GM13976 (cell line): ENCODE results near the gene NR3C2.
"Not testable (repeated sequence)": the region's sequence is repeated elsewhere in the genome, so short reads cannot be mapped to it uniquely, and the experiment has no call there.

ENCODE experiments used
- DNase-seq: peaks from one replicate; pipeline ENCODE4 v3.0.0; 2012; ENCODE audit warnings: low spot score
- CTCF ChIP-seq: IDR thresholded peaks from 2 replicates; pipeline ENCODE4 v1.5.1; 2012; ENCODE audit warnings: borderline replicate concordance, mild to moderate bottlenecking; ENCODE audit not compliant: insufficient read depth; ENCODE audit errors: extremely low read depth, missing control alignments, control extremely low read depth
- in situ Hi-C: fragments of 300-500 bp; cut with MboI; formaldehyde crosslinking; loops from one replicate; pipeline ENCODE4 v1.12.0; 2022; ENCODE audit warnings: low sequenced_read_pairs, mixed read lengths, inconsistent platforms; ENCODE audit not compliant: unreplicated experiment

Gene NR3C2

GRCh38 chr4:148092316-148093014 lies 349.7 kb downstream of the NR3C2 start:
- in situ Hi-C loops: no loop called here

GRCh38 chr4:148091896-148092295 lies 350.3 kb downstream of the NR3C2 start:
- in situ Hi-C loops: no loop called here
- TF ChIP-seq CTCF: no peak
- DNase-seq: no peak

More at GRCh38 chr4:148092316-148093014, 349.7 kb downstream of the NR3C2 start:
- DNase-seq: no peak
- TF ChIP-seq CTCF: no peak

GRCh38 chr4:148090503-148091476 lies 351.4 kb downstream of the NR3C2 start:
- in situ Hi-C loops: no loop called here
- TF ChIP-seq CTCF: no peak

GRCh38 chr4:148090029-148090428 lies 352.2 kb downstream of the NR3C2 start:
- in situ Hi-C loops: no loop called here
- TF ChIP-seq CTCF: no peak
- no peak for DNase-seq

More at GRCh38 chr4:148090503-148091476, 351.4 kb downstream of the NR3C2 start:
- DNase-seq: peak; percentile 17

GRCh38 chr4:148089624-148090023 lies 352.6 kb downstream of the NR3C2 start:
- no peak for TF ChIP-seq CTCF
- in situ Hi-C loops: no loop called here
- DNase-seq: no peak

GRCh38 chr4:148083073-148083472 lies 359.1 kb downstream of the NR3C2 start:
- in situ Hi-C loops, DNase-seq: not testable (repeated sequence)

- no peak for TF ChIP-seq CTCF
- no peak for DNase-seq
- in situ Hi-C loops: no loop called here
Observed at GRCh38 chr4:148081745-148082144, 360.5 kb downstream of the NR3C2 start.
